CD14-positive monocyte (primary cell): Measurements from ENCODE around the gene CHRNB2. TPM values are rescaled to one million over a fixed set of nuclear protein-coding genes. Genes with fewer than 3 reads are reported as not detected.
A peak's percentile ranks its signal among the peaks of the same experiment; 100 is the strongest.

Experiments
- DNase-seq, 3 donors: peaks; one replicate each; pipeline ENCODE4 v3.0.0-alpha.2; 2011 to 2022
- H2AFZ ChIP-seq: 2 replicates; pipeline ENCODE4 v1.6.0; 2012; ENCODE audit warnings: mild to moderate bottlenecking, low read depth, low read length, inconsistent platforms; ENCODE audit not compliant: insufficient read depth, poor library complexity, severe bottlenecking
- H3K27ac ChIP-seq, 2 donors: 1 replicate in 1 of 2; 2 replicates in 1 of 2; pipeline ENCODE4 v1.5.1; 2012 to 2013; ENCODE audit warnings: low read length in 2 of 2, control low read depth in 1 of 2, inconsistent platforms in 1 of 2, low read depth in 1 of 2, mild to moderate bottlenecking in 1 of 2
- H3K27me3 ChIP-seq, 2 donors: one replicate each; pipeline versions ENCODE4 v1.6.0 to v1.6.1; 2011 to 2013; ENCODE audit warnings: low read length in 2 of 2; ENCODE audit not compliant: control insufficient read depth in 2 of 2, insufficient read depth in 2 of 2
- H3K36me3 ChIP-seq, 2 donors: replicated peaks in 1 of 2; 1 replicate in 1 of 2; 2 replicates in 1 of 2; pipeline versions ENCODE4 v1.5.1 to v1.6.1; 2012 to 2013; ENCODE audit warnings: low read length in 2 of 2, control low read depth in 1 of 2, inconsistent platforms in 1 of 2, mild to moderate bottlenecking in 1 of 2; ENCODE audit not compliant: insufficient read depth in 2 of 2, control insufficient read depth in 1 of 2
- H3K4me1 ChIP-seq, 2 donors: 1 replicate in 1 of 2; 2 replicates in 1 of 2; pipeline versions ENCODE4 v1.5.1 to v1.6.1; 2012 to 2013; ENCODE audit warnings: low read length in 2 of 2, control low read depth in 1 of 2, inconsistent platforms in 1 of 2, mild to moderate bottlenecking in 1 of 2, moderate library complexity in 1 of 2; ENCODE audit not compliant: insufficient read depth in 2 of 2, control insufficient read depth in 1 of 2
- H3K4me2 ChIP-seq: replicated peaks from 2 replicates; pipeline ENCODE3; 2012; ENCODE audit warnings: low read length, moderate library complexity, mild to moderate bottlenecking; ENCODE audit not compliant: poor library complexity, severe bottlenecking; ENCODE audit errors: extremely low read depth
- H3K4me3 ChIP-seq, 3 experiments: fragments of 200-600 bp in 1 of 3; sonication (generic) in 1 of 3; replicated peaks in 1 of 3; 1 replicate in 2 of 3; 2 replicates in 1 of 3; pipeline ENCODE4 v1.5.1; 2011 to 2013; ENCODE audit warnings: low read length in 3 of 3, mild to moderate bottlenecking in 3 of 3, control low read depth in 2 of 3, low read depth in 2 of 3, inconsistent platforms in 1 of 3, moderate library complexity in 1 of 3
- H3K79me2 ChIP-seq: 2 replicates; pipeline ENCODE4 v1.6.0; 2012; ENCODE audit warnings: mild to moderate bottlenecking, control low read depth, inconsistent platforms, low read length, moderate library complexity; ENCODE audit not compliant: insufficient read depth
- H3K9ac ChIP-seq: 2 replicates; pipeline ENCODE4 v1.6.0; 2017; ENCODE audit warnings: low read length, mild to moderate bottlenecking; ENCODE audit not compliant: insufficient read depth, poor library complexity, severe bottlenecking
- H3K9me3 ChIP-seq, 2 donors: replicated peaks in 1 of 2; 1 replicate in 1 of 2; 2 replicates in 1 of 2; pipeline versions ENCODE4 v1.5.1 to v1.6.1; 2012 to 2013; ENCODE audit warnings: low read length in 2 of 2, control low read depth in 1 of 2; ENCODE audit not compliant: control insufficient read depth in 1 of 2, insufficient read depth in 1 of 2
- H4K20me1 ChIP-seq: 2 replicates; pipeline ENCODE4 v1.6.0; 2012; ENCODE audit warnings: mild to moderate bottlenecking, low read length, control low read depth, moderate library complexity; ENCODE audit not compliant: insufficient read depth
- H3K27ac Mint-ChIP-seq, 7 donors: one replicate each; pipeline ENCODE4 v1.8.0; 2020; ENCODE audit warnings: mild to moderate bottlenecking in 7 of 7, mixed read lengths in 7 of 7, moderate library complexity in 6 of 7, inconsistent platforms in 2 of 7
- H3K27me3 Mint-ChIP-seq, 3 donors: one replicate each; pipeline ENCODE4 v1.8.0; 2021 to 2022; ENCODE audit warnings: low read depth in 3 of 3, mild to moderate bottlenecking in 3 of 3, mixed read lengths in 3 of 3, moderate library complexity in 3 of 3, inconsistent platforms in 1 of 3
- H3K36me3 Mint-ChIP-seq, 2 donors: one replicate each; pipeline ENCODE4 v1.8.0; 2020; ENCODE audit warnings: mixed read lengths in 2 of 2, inconsistent platforms in 1 of 2, mild to moderate bottlenecking in 1 of 2
- H3K4me1 Mint-ChIP-seq: one replicate; pipeline ENCODE4 v1.8.0; 2020; ENCODE audit warnings: mild to moderate bottlenecking, mixed read lengths
- H3K4me3 Mint-ChIP-seq, 2 donors: one replicate each; pipeline ENCODE4 v1.8.0; 2020; ENCODE audit warnings: mild to moderate bottlenecking in 2 of 2, mixed read lengths in 2 of 2, moderate library complexity in 1 of 2
- H3K9me3 Mint-ChIP-seq, 7 donors: one replicate each; pipeline ENCODE4 v1.8.0; 2020 to 2022; ENCODE audit warnings: mixed read lengths in 7 of 7, mild to moderate bottlenecking in 6 of 7, moderate library complexity in 6 of 7, inconsistent platforms in 2 of 7
- CTCF ChIP-seq: fragments of 200-600 bp; IDR thresholded peaks from one replicate; pipeline ENCODE4 v1.8.0; 2022; ENCODE audit warnings: antibody characterized with exemption, mild to moderate bottlenecking
- WGBS: methylation state at CpG from one replicate; pipeline ENCODE4 v1.1.5; 2013; ENCODE audit warnings: missing lambda C conversion rate; ENCODE audit not compliant: insufficient coverage; 5-methylcytosine and 5-hydroxymethylcytosine counted together
- intact Hi-C, 2 donors: fragments of 100-400 bp; cut with micrococcal nuclease; formaldehyde crosslinking; loops; one replicate each; pipeline versions ENCODE4 v1.15.0 to v1.15.1; 2023
- polyA plus RNA-seq, 3 donors: library from polyadenylated mRNA; depleted of rRNA in 1 of 3; unstranded in 2 of 3; stranded (reverse) in 1 of 3; fragments of 300-500 nt in 2 of 3; fragments of >200 nt in 1 of 3; fragmentation: Illumina TruSeq in 2 of 3; gene quantifications; 1 replicate in 2 of 3; 2 replicates in 1 of 3; pipeline ENCODE4 v1.2.3, GENCODE V29; 2012 to 2021

Gene CHRNB2
- polyA plus RNA-seq, 3 donors = 0.05 TPM; not detected in 2

- Histone ChIP-seq H3K4me3 (no peak overlapping the region), H4K20me1 (peaks cover 65% of the 10 kb centered on the region), H3K4me1 (no peaks in the 10 kb centered on the region), H3K9ac (no peak overlapping the region), H3K9me3 (no peaks in the 10 kb centered on the region), H3K4me2 (no peak overlapping the region), H3K79me2 (no peaks in the 10 kb centered on the region), H2AFZ (no peak overlapping the region), H3K36me3 (peaks cover 44 to 50% of the 10 kb centered on the region in 2 donors), H3K27me3 (no peaks in the 10 kb centered on the region), H3K27ac (no peak overlapping the region)
- TF ChIP-seq CTCF = no peak
- WGBS = 86% methylated on average over 5 of the region's 6 CpGs
- no peaks in the 10 kb centered on the region for H3K9me3 Mint-ChIP-seq
- intact Hi-C loops = no loop called here
- peaks cover 1 to 6% (median 3%) of the 10 kb centered on the region in 3 donors for H3K27me3 Mint-ChIP-seq
- H3K27ac Mint-ChIP-seq = peak overlapping the region in 4 of 7 donors; percentile 36 to 56 (median 40)
- H3K36me3 Mint-ChIP-seq = peaks cover 45 to 48% of the 10 kb centered on the region in 2 donors
- H3K4me3 Mint-ChIP-seq = no peak overlapping the region
- no peaks in the 10 kb centered on the region for H3K4me1 Mint-ChIP-seq
- DNase-seq = no peak
Measured at GRCh38 chr1:154578058-154578418, 10.5 kb downstream of the CHRNB2 start.

GRCh38 chr1:154579374-154579773 is 11.8 kb downstream of the CHRNB2 start:
- Histone ChIP-seq H4K20me1 (peaks cover 78% of the 10 kb centered on the region), H3K4me3 (no peak overlapping the region), H3K27me3 (no peaks in the 10 kb centered on the region), H3K79me2 (no peaks in the 10 kb centered on the region), H3K9me3 (no peaks in the 10 kb centered on the region), H3K36me3 (peaks cover 58 to 64% of the 10 kb centered on the region in 2 donors), H3K4me1 (no peaks in the 10 kb centered on the region), H3K4me2 (no peak overlapping the region), H3K9ac (no peak overlapping the region), H2AFZ (no peak overlapping the region), H3K27ac (no peak overlapping the region)
- no peaks in the 10 kb centered on the region for H3K4me1 Mint-ChIP-seq
- 98% methylated on average over 7 of the region's 8 CpGs for WGBS
- no peak overlapping the region for H3K4me3 Mint-ChIP-seq
- H3K36me3 Mint-ChIP-seq = peaks cover 58 to 62% of the 10 kb centered on the region in 2 donors
- H3K9me3 Mint-ChIP-seq = no peaks in the 10 kb centered on the region
- no peak for TF ChIP-seq CTCF
- no peak for DNase-seq
- peak overlapping the region in 3 of 7 donors; percentile 6 to 48 (median 27) for H3K27ac Mint-ChIP-seq
- intact Hi-C loops = no loop called here
- peaks cover 1 to 5% (median 3%) of the 10 kb centered on the region in 3 donors for H3K27me3 Mint-ChIP-seq
